KMS-11 (cell line): ENCODE results near the gene PGK1.
"Not testable (repeated sequence)": the region's sequence is repeated elsewhere in the genome, so short reads cannot be mapped to it uniquely, and the experiment has no call there.

Experiments used
- H2AFZ ChIP-seq: fragments of 200-600 bp; sonication (generic); 2 replicates; pipeline ENCODE4 v1.6.1; 2016; ENCODE audit warnings: antibody characterized with exemption, mixed run types, low read depth
- H3K27ac ChIP-seq: fragments of 200-600 bp; sonication (generic); 2 replicates; pipeline ENCODE4 v1.6.1; 2016; ENCODE audit warnings: mild to moderate bottlenecking, mixed run types
- H3K27me3 ChIP-seq: fragments of 200-600 bp; sonication (generic); 2 replicates; pipeline ENCODE4 v1.6.1; 2017; ENCODE audit warnings: mild to moderate bottlenecking, low read depth, mixed run types, moderate library complexity; ENCODE audit not compliant: insufficient read depth
- H3K36me3 ChIP-seq: fragments of 200-600 bp; sonication (generic); 2 replicates; pipeline ENCODE4 v1.6.1; 2017; ENCODE audit warnings: mild to moderate bottlenecking, mixed run types; ENCODE audit not compliant: insufficient read depth
- H3K4me1 ChIP-seq: fragments of 200-600 bp; sonication (generic); 2 replicates; pipeline ENCODE4 v1.6.1; 2016; ENCODE audit warnings: mild to moderate bottlenecking, low read depth, mixed run types; ENCODE audit not compliant: poor library complexity, severe bottlenecking
- H3K4me2 ChIP-seq: fragments of 200-600 bp; sonication (generic); 2 replicates; pipeline ENCODE4 v1.7.0; 2016; ENCODE audit warnings: mild to moderate bottlenecking, mixed run types
- H3K4me3 ChIP-seq: fragments of 200-600 bp; sonication (generic); IDR thresholded peaks from 2 replicates; pipeline ENCODE4 v1.6.1; 2017; ENCODE audit warnings: low read depth, low read length, mixed read lengths; ENCODE audit not compliant: insufficient read depth
- H3K79me2 ChIP-seq: fragments of 200-600 bp; sonication (generic); 2 replicates; pipeline ENCODE4 v1.6.1; 2016; ENCODE audit warnings: low read depth, mixed run types; ENCODE audit not compliant: insufficient read depth
- H3K9ac ChIP-seq: fragments of 200-600 bp; sonication (generic); 2 replicates; pipeline ENCODE4 v1.6.1; 2016; ENCODE audit warnings: mild to moderate bottlenecking, mixed run types
- H4K20me1 ChIP-seq: fragments of 200-600 bp; sonication (generic); 2 replicates; pipeline ENCODE4 v1.6.1; 2016; ENCODE audit warnings: mild to moderate bottlenecking, mixed run types; ENCODE audit not compliant: insufficient read depth
- TF ChIP-seq, protein P1 (sequence below): fragments of 200-600 bp; sonication (generic); conservative IDR thresholded peaks from 2 replicates; pipeline ENCODE4 v1.6.1; 2017; ENCODE audit warnings: low read depth, mild to moderate bottlenecking, antibody characterized with exemption, low read length, moderate library complexity, mixed read lengths

The PGK1 gene

DNA sequence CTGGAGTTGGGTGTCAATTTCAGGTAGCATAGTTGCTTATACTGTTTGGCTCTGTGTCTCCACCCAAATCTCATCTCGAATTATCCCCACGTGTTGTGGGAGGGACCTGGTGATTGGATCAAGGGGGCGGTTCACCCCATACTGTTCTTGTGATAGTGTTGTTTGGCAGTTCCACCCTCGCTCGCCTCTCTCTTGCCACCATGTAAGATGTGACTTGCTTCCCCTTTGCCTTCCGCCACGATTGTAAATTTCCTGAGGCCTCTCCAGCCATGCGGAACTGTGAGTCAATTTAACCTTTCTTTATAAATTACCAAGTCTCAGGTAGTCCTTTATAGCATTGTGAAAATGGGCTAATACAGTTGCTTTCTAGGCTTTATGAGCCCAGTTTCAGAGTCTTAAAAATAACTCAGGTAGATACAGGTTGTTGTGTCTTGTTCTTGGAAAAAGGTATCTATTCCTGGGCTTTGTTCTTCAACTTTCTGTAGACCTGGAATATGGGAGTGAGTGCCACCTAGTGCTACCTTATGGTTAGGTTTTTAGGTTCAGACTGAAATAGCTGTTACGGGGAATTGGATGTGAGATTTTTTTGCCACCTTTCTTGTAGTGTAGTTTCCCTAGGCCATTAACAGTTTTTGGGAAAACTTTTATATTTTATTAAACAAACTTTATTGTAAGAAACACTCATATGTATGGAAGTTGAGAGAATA lies 15.6 kb downstream of the PGK1 start:
- H3K4me1 ChIP-seq = peaks cover 22% of the 10 kb centered on the region
- H3K4me3 ChIP-seq = no peak overlapping the region
- no peaks in the 10 kb centered on the region for H4K20me1 ChIP-seq
- TF ChIP-seq, protein P1, sequence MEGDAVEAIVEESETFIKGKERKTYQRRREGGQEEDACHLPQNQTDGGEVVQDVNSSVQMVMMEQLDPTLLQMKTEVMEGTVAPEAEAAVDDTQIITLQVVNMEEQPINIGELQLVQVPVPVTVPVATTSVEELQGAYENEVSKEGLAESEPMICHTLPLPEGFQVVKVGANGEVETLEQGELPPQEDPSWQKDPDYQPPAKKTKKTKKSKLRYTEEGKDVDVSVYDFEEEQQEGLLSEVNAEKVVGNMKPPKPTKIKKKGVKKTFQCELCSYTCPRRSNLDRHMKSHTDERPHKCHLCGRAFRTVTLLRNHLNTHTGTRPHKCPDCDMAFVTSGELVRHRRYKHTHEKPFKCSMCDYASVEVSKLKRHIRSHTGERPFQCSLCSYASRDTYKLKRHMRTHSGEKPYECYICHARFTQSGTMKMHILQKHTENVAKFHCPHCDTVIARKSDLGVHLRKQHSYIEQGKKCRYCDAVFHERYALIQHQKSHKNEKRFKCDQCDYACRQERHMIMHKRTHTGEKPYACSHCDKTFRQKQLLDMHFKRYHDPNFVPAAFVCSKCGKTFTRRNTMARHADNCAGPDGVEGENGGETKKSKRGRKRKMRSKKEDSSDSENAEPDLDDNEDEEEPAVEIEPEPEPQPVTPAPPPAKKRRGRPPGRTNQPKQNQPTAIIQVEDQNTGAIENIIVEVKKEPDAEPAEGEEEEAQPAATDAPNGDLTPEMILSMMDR = peak; percentile 35; the same call in 1 of the 2 replicates
- peaks cover 13% of the 10 kb centered on the region for H3K79me2 ChIP-seq
- no peak overlapping the region for H3K4me2 ChIP-seq
- no peak overlapping the region for H3K9ac ChIP-seq
- H3K36me3 ChIP-seq = peaks cover 6% of the 10 kb centered on the region; the same call in 1 of the 2 replicates
- no peak overlapping the region for H3K27ac ChIP-seq
- no peak overlapping the region for H2AFZ ChIP-seq
- no peaks in the 10 kb centered on the region for H3K27me3 ChIP-seq

DNA sequence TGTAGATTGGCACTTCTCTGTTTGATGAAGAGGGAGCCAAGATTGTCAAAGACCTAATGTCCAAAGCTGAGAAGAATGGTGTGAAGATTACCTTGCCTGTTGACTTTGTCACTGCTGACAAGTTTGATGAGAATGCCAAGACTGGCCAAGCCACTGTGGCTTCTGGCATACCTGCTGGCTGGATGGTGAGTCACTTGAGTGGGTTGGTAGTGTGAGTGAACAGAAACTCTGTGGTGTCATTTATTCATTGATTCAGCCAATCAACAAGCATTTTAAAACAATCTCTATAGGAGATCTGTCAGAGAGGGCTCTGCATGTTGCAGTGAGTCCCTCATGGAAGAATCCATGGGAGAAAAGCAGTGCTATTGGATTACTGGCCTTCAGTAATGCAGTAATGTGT lies 19.1 kb downstream of the PGK1 start:
- TF ChIP-seq, protein P1 = no peak
- Histone ChIP-seq H2AFZ (no peak overlapping the region), H3K36me3 (no peaks in the 10 kb centered on the region), H3K27me3 (no peaks in the 10 kb centered on the region), H3K4me3 (no peak overlapping the region), H4K20me1 (no peaks in the 10 kb centered on the region), H3K4me2 (no peak overlapping the region), H3K4me1 (peaks cover 25% of the 10 kb centered on the region), H3K9ac (no peak overlapping the region), H3K79me2 (0 out of 2 replicates have a peak, but pooled peaks cover 6% of the 10 kb centered on the region), H3K27ac (no peak overlapping the region)

DNA sequence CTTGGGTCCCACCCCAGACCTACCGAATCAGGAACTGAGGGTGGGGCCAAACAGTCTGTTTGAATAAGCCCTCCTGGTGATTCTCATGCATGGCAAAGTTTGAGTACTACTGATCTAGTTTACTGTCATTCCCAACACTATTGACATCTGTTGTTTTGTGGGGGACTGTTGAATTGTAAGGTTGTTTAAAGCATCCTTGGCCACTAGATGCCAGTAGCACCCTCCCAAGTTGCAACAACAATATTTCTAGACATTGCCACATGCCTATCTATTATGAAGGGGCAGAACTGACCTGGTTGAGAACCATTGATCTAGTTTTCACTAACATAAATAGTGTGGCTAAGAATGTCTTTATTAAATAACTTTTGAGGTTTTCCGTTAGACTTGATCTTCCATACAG lies 20.3 kb downstream of the PGK1 start:
- TF ChIP-seq, protein P1 = 0 out of 2 replicates have a peak, but pooled peaks have one; percentile 33
- no peak overlapping the region for H3K4me2 ChIP-seq
- peaks cover 25% of the 10 kb centered on the region for H3K4me1 ChIP-seq
- no peak overlapping the region for H3K27ac ChIP-seq
- no peaks in the 10 kb centered on the region for H3K27me3 ChIP-seq
- H4K20me1 ChIP-seq = no peaks in the 10 kb centered on the region
- no peak overlapping the region for H3K4me3 ChIP-seq
- no peak overlapping the region for H2AFZ ChIP-seq
- 0 out of 2 replicates have a peak, but pooled peaks cover 6% of the 10 kb centered on the region for H3K79me2 ChIP-seq
- no peak overlapping the region for H3K9ac ChIP-seq
- H3K36me3 ChIP-seq = no peaks in the 10 kb centered on the region

DNA sequence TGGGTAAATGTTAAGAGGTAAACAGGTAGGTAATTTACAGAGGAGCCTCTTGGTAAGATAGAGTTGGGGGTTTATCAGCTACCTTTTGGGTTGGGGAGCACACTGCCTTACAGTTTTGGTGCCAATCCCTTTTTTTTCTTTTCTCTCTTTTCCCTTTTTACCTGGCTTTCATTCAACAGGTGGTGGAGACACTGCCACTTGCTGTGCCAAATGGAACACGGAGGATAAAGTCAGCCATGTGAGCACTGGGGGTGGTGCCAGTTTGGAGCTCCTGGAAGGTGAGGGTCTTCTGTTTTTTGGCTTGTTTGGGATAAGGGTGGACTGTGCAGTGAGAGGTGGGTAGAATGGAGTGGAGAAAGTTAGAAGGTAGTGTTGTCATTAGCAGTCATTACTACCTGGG lies 21.1 kb downstream of the PGK1 start:
- Histone ChIP-seq H4K20me1 (no peaks in the 10 kb centered on the region), H3K36me3 (no peaks in the 10 kb centered on the region), H3K79me2 (0 out of 2 replicates have a peak, but pooled peaks cover 6% of the 10 kb centered on the region), H3K4me3 (no peak overlapping the region), H3K27me3 (no peaks in the 10 kb centered on the region), H3K27ac (no peak overlapping the region), H2AFZ (no peak overlapping the region), H3K4me2 (no peak overlapping the region), H3K9ac (no peak overlapping the region), H3K4me1 (peaks cover 33% of the 10 kb centered on the region)
- TF ChIP-seq, protein P1 = no peak

DNA sequence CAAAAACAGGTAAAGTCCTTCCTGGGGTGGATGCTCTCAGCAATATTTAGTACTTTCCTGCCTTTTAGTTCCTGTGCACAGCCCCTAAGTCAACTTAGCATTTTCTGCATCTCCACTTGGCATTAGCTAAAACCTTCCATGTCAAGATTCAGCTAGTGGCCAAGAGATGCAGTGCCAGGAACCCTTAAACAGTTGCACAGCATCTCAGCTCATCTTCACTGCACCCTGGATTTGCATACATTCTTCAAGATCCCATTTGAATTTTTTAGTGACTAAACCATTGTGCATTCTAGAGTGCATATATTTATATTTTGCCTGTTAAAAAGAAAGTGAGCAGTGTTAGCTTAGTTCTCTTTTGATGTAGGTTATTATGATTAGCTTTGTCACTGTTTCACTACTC lies 21.7 kb downstream of the PGK1 start:
- not testable (repeated sequence) for H3K79me2 ChIP-seq, H4K20me1 ChIP-seq, H3K36me3 ChIP-seq

More for the DNA sequence above, 21.7 kb downstream of the PGK1 start:
- H3K9ac ChIP-seq, H3K27ac ChIP-seq, H2AFZ ChIP-seq, H3K4me2 ChIP-seq, H3K27me3 ChIP-seq, H3K4me3 ChIP-seq: not testable (repeated sequence)
- H3K4me1 ChIP-seq = peaks cover 40% of the 10 kb centered on the region
